HEK293 (cell line): ENCODE data around the gene SH2D2A.
A peak's percentile ranks its signal among the peaks of the same experiment; 100 is the strongest.

Experiments used
- CTCF ChIA-PET: fragments of 350-600 bp; formaldehyde crosslinking; extraction: SDS; loops from one replicate; lab custom pipeline; 2021; ENCODE audit warnings: antibody characterized with exemption; lab: Yijun Ruan, JAX
- POLR2A ChIA-PET: fragments of 300-600 bp; formaldehyde crosslinking; extraction: SDS; loops from one replicate; lab custom pipeline; 2020; ENCODE audit warnings: antibody characterized with exemption, inconsistent platforms; lab: Yijun Ruan, JAX
- H3K27ac ChIP-seq: fragments of 200-500 bp; sonication (Bioruptor generic); 2 replicates; pipeline ENCODE4 v1.5.1; 2014; ENCODE audit warnings: low read depth, low read length, control low read depth, inconsistent platforms; ENCODE audit errors: extremely low read depth
- H3K36me3 ChIP-seq, 2 experiments: fragments of 200-500 bp in 1 of 2; sonication (Bioruptor generic) in 1 of 2; 1 replicate in 1 of 2; 2 replicates in 1 of 2; pipeline ENCODE4 v1.5.1; 2014 to 2017; ENCODE audit warnings: inconsistent platforms in 2 of 2, low read length in 2 of 2; ENCODE audit not compliant: control insufficient read depth in 2 of 2, insufficient read depth in 1 of 2
- H3K4me1 ChIP-seq: fragments of 200-500 bp; sonication (Bioruptor generic); 2 replicates; pipeline ENCODE4 v1.5.1; 2014; ENCODE audit warnings: mild to moderate bottlenecking, low read length, inconsistent platforms; ENCODE audit not compliant: control insufficient read depth, insufficient read depth
- H3K4me3 ChIP-seq: 2 replicates; pipeline ENCODE4 v1.5.1; 2011; ENCODE audit warnings: low read depth, mild to moderate bottlenecking, control low read depth, low read length, moderate library complexity
- H3K9me3 ChIP-seq: fragments of 200-500 bp; sonication (Bioruptor generic); 2 replicates; pipeline ENCODE4 v1.5.1; 2014; ENCODE audit warnings: low read depth, low read length, inconsistent platforms; ENCODE audit not compliant: control insufficient read depth, insufficient read depth
- HOXA7 ChIP-seq: sonication (generic); formaldehyde crosslinking; IDR thresholded peaks from 2 replicates; pipeline ENCODE4 v1.8.1; 2022; ENCODE audit warnings: missing genetic modification reagents, borderline replicate concordance
- MYNN ChIP-seq: fragments of 450-650 bp; formaldehyde crosslinking; IDR thresholded peaks from 2 replicates; pipeline ENCODE4 v1.5.1; 2016; ENCODE audit warnings: missing biosample characterization, missing genetic modification characterization, borderline replicate concordance
- YY1 ChIP-seq: fragments of 450-650 bp; formaldehyde crosslinking; IDR thresholded peaks from 2 replicates; pipeline ENCODE4 v1.5.1; 2018; ENCODE audit warnings: missing biosample characterization, missing genetic modification characterization
- ZBTB17 ChIP-seq: fragments of 450-650 bp; formaldehyde crosslinking; IDR thresholded peaks from 2 replicates; pipeline ENCODE4 v1.5.1; 2016; ENCODE audit warnings: missing biosample characterization, missing genetic modification characterization
- ZBTB44 ChIP-seq: fragments of 450-650 bp; IDR thresholded peaks from 2 replicates; pipeline ENCODE4 v1.5.1; 2018; ENCODE audit warnings: missing biosample characterization, mild to moderate bottlenecking, missing genetic modification characterization
- ZBTB7A ChIP-seq: fragments of 450-650 bp; formaldehyde crosslinking; IDR thresholded peaks from 2 replicates; pipeline ENCODE4 v1.5.1; 2016; ENCODE audit warnings: low read depth, missing biosample characterization, missing genetic modification characterization
- ZBTB8A ChIP-seq: fragments of 450-650 bp; formaldehyde crosslinking; IDR thresholded peaks from 2 replicates; pipeline ENCODE4 v1.5.1; 2016; ENCODE audit warnings: missing biosample characterization, missing genetic modification characterization
- ZNF112 ChIP-seq: fragments of 450-650 bp; formaldehyde crosslinking; IDR thresholded peaks from 2 replicates; pipeline ENCODE4 v1.5.0; 2017; ENCODE audit warnings: missing biosample characterization, missing genetic modification characterization
- ZNF146 ChIP-seq: fragments of 450-650 bp; formaldehyde crosslinking; IDR thresholded peaks from 2 replicates; pipeline ENCODE4 v1.5.1; 2016; ENCODE audit warnings: missing biosample characterization, missing genetic modification characterization
- ZNF157 ChIP-seq: fragments of 450-650 bp; formaldehyde crosslinking; IDR thresholded peaks from 2 replicates; pipeline ENCODE4 v1.5.1; 2016; ENCODE audit warnings: missing biosample characterization, missing genetic modification characterization
- ZNF174 ChIP-seq: fragments of 450-650 bp; formaldehyde crosslinking; IDR thresholded peaks from 2 replicates; pipeline ENCODE4 v1.5.0; 2017; ENCODE audit warnings: missing biosample characterization, mild to moderate bottlenecking, missing genetic modification characterization
- ZNF175 ChIP-seq: fragments of 450-650 bp; formaldehyde crosslinking; IDR thresholded peaks from 2 replicates; pipeline ENCODE4 v1.5.1; 2016; ENCODE audit warnings: missing biosample characterization, missing genetic modification characterization
- ZNF184 ChIP-seq: fragments of 450-650 bp; IDR thresholded peaks from 2 replicates; pipeline ENCODE4 v1.5.1; 2018; ENCODE audit warnings: missing biosample characterization, mild to moderate bottlenecking, missing genetic modification characterization
- ZNF19 ChIP-seq: fragments of 450-650 bp; formaldehyde crosslinking; IDR thresholded peaks from 2 replicates; pipeline ENCODE4; 2016; ENCODE audit warnings: missing biosample characterization, missing genetic modification characterization, low read depth
- ZNF423 ChIP-seq: fragments of 450-650 bp; formaldehyde crosslinking; IDR thresholded peaks from 2 replicates; pipeline ENCODE4 v1.5.1; 2016; ENCODE audit warnings: missing biosample characterization, missing genetic modification characterization
- ZNF501 ChIP-seq: fragments of 450-650 bp; formaldehyde crosslinking; IDR thresholded peaks from 2 replicates; pipeline ENCODE4 v1.5.1; 2016; ENCODE audit warnings: missing biosample characterization, missing genetic modification characterization
- ZNF623 ChIP-seq: fragments of 450-650 bp; formaldehyde crosslinking; IDR thresholded peaks from 2 replicates; pipeline ENCODE4 v1.5.1; 2016; ENCODE audit warnings: missing biosample characterization, missing genetic modification characterization
- ZNF626 ChIP-seq: fragments of 450-650 bp; sonication (Bioruptor Pico); formaldehyde crosslinking; IDR thresholded peaks from 2 replicates; pipeline ENCODE4 v1.5.1; 2018; ENCODE audit warnings: missing biosample characterization, missing genetic modification characterization, inconsistent platforms
- ZNF768 ChIP-seq: fragments of 450-650 bp; formaldehyde crosslinking; IDR thresholded peaks from 2 replicates; pipeline ENCODE4 v1.5.1; 2018; ENCODE audit warnings: missing biosample characterization, mild to moderate bottlenecking, missing genetic modification characterization
- ZSCAN30 ChIP-seq: fragments of 450-650 bp; IDR thresholded peaks from 2 replicates; pipeline ENCODE4 v1.5.1; 2018; ENCODE audit warnings: missing biosample characterization, mild to moderate bottlenecking, missing genetic modification characterization, moderate library complexity
- ZSCAN4 ChIP-seq: fragments of 450-650 bp; formaldehyde crosslinking; IDR thresholded peaks from 2 replicates; pipeline ENCODE4 v1.5.1; 2017; ENCODE audit warnings: missing biosample characterization, missing genetic modification characterization
- TF ChIP-seq, protein P1 (sequence below): fragments of 450-650 bp; formaldehyde crosslinking; IDR thresholded peaks from 2 replicates; pipeline ENCODE4 v1.5.1; 2016; ENCODE audit warnings: missing biosample characterization, missing genetic modification characterization

The SH2D2A gene

DNA sequence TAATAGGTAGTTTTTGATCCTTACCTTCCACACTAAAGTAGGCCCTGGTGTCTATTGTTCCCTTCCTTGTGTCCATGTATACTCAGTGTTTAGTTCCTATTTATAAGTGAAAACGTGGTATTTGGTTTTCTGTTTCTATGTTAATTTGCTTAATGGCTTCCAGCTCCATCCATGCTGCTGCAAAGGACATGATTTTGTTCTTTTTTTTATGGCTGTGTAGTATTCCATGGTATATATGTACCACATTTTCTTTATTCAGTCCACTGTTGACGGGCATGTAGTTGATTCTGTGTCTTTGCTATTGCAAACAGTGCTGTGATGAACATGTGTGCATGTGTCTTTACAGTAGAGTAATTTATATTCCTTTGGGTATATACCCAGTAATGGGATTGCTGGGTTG is 28.5 kb downstream of the SH2D2A start:
- TF ChIP-seq ZNF768 (tag by site-specific recombination) (no peak), ZNF174 (no peak), YY1 (tag by site-specific recombination) (no peak), ZNF146 (tag by site-specific recombination) (peak; percentile 94)
- TF ChIP-seq, all 188 proteins: peak for 1
- H3K27ac ChIP-seq: no peak overlapping the region
- H3K9me3 ChIP-seq: no peaks in the 10 kb centered on the region
- no peaks in the 10 kb centered on the region for H3K4me1 ChIP-seq
- peaks cover 56 to 92% of the 10 kb centered on the region in 2 experiments for H3K36me3 ChIP-seq
- CTCF ChIA-PET: interaction anchor here (0.7 to 2.6 kb wide), 4 partner anchors 9 to 171 kb away, joined by 3 to 10 read pairs (median 6); no protein-coding TSS in a partner anchor
- no peak overlapping the region for H3K4me3 ChIP-seq
- POLR2A ChIA-PET: no interaction called here

DNA sequence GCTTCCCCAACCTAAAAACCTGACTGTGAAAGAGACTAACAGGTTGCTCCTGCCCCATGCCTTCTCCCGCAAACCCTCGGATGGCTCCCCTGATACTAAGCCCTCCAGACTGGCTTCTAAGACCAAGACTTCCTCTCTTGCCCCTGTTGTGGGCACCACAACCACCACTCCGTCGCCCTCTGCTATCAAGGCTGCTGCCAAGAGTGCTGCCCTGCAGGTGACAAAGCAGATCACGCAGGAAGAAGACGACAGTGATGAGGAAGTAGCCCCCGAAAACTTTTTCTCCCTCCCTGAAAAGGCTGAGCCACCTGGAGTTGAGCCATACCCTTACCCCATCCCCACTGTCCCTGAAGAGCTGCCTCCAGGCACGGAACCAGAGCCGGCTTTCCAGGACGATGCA is 30.0 kb downstream of the SH2D2A start:
- Histone ChIP-seq H3K9me3 (no peaks in the 10 kb centered on the region), H3K4me3 (no peak overlapping the region), H3K4me1 (no peaks in the 10 kb centered on the region), H3K27ac (no peak overlapping the region), H3K36me3 (peaks cover 43 to 92% of the 10 kb centered on the region in 2 experiments)
- TF ChIP-seq ZSCAN30 (tag by site-specific recombination) (no peak), ZNF175 (tag by site-specific recombination) (no peak), ZNF501 (tag by site-specific recombination) (no peak), ZNF184 (tag by site-specific recombination) (no peak), ZBTB44 (no peak), MYNN (tag by site-specific recombination) (no peak), ZNF157 (tag by site-specific recombination) (no peak), ZBTB17 (tag by site-specific recombination) (no peak), ZNF623 (no peak), ZBTB7A (tag by site-specific recombination) (no peak), ZNF112 (no peak), ZSCAN4 (no peak), ZNF626 (tag by site-specific recombination) (no peak), HOXA7 (CRISPR knock-in tag) (no peak), ZBTB8A (tag by site-specific recombination) (no peak), ZNF423 (tag by site-specific recombination) (no peak), ZNF19 (tag by site-specific recombination) (no peak)
- TF ChIP-seq, protein P1, sequence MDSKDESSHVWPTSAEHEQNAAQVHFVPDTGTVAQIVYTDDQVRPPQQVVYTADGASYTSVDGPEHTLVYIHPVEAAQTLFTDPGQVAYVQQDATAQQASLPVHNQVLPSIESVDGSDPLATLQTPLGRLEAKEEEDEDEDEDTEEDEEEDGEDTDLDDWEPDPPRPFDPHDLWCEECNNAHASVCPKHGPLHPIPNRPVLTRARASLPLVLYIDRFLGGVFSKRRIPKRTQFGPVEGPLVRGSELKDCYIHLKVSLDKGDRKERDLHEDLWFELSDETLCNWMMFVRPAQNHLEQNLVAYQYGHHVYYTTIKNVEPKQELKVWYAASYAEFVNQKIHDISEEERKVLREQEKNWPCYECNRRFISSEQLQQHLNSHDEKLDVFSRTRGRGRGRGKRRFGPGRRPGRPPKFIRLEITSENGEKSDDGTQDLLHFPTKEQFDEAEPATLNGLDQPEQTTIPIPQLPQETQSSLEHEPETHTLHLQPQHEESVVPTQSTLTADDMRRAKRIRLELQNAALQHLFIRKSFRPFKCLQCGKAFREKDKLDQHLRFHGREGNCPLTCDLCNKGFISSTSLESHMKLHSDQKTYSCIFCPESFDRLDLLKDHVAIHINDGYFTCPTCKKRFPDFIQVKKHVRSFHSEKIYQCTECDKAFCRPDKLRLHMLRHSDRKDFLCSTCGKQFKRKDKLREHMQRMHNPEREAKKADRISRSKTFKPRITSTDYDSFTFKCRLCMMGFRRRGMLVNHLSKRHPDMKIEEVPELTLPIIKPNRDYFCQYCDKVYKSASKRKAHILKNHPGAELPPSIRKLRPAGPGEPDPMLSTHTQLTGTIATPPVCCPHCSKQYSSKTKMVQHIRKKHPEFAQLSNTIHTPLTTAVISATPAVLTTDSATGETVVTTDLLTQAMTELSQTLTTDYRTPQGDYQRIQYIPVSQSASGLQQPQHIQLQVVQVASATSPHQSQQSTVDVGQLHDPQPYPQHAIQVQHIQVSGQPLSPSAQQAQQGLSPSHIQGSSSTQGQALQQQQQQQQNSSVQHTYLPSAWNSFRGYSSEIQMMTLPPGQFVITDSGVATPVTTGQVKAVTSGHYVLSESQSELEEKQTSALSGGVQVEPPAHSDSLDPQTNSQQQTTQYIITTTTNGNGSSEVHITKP (tag by site-specific recombination): no peak
- POLR2A ChIA-PET: no interaction called here
- CTCF ChIA-PET: interaction anchor here (1.1 kb wide), 1 partner anchor 97 kb away, joined by 4 read pairs; no protein-coding TSS in a partner anchor
